Vagina (tissue), 2 donors: ENCODE results near the gene SUPT5H. TPM values are rescaled to one million over a fixed set of nuclear protein-coding genes. Genes with fewer than 3 reads are reported as not detected.

Experiments
- DNase-seq, 2 donors: peaks; one replicate each; pipeline ENCODE4 v3.0.0-alpha.2; 2017; ENCODE audit errors: extremely low spot score in 2 of 2
- H3K27ac ChIP-seq: fragments of 200-600 bp; sonication (generic); one replicate; pipeline ENCODE4 v1.5.1; 2019
- H3K27me3 ChIP-seq: fragments of 200-600 bp; sonication (generic); one replicate; pipeline ENCODE4 v1.5.1; 2019
- H3K36me3 ChIP-seq, 2 donors: fragments of 200-600 bp; sonication (generic); one replicate each; pipeline ENCODE4 v1.5.1; 2017 to 2019
- H3K4me1 ChIP-seq: fragments of 200-600 bp; sonication (generic); one replicate; pipeline ENCODE4 v1.5.1; 2019
- H3K4me3 ChIP-seq, 2 donors: fragments of 200-600 bp; sonication (generic); 1 replicate in 1 of 2; 2 replicates in 1 of 2; pipeline ENCODE4 v1.5.1; 2016 to 2019
- H3K9me3 ChIP-seq: fragments of 200-600 bp; sonication (generic); one replicate; pipeline ENCODE4 v1.5.1; 2019
- POLR2A ChIP-seq, 2 donors: fragments of 450-650 bp; IDR thresholded peaks; one replicate each; pipeline ENCODE4 v1.6.1; 2017; ENCODE audit warnings: antibody characterized with exemption in 2 of 2, mild to moderate bottlenecking in 2 of 2, moderate library complexity in 2 of 2
- POLR2AphosphoS5 ChIP-seq, 2 donors: sonication (generic); formaldehyde crosslinking; IDR thresholded peaks; one replicate each; pipeline ENCODE4 v1.9.0; 2017; ENCODE audit warnings: antibody characterized with exemption in 2 of 2, mild to moderate bottlenecking in 2 of 2, low read depth in 1 of 2; ENCODE audit not compliant: insufficient read depth in 1 of 2
- intact Hi-C: fragments of 100-400 bp; cut with DNase I; formaldehyde crosslinking; loops from one replicate; pipeline ENCODE4 v1.15.1; 2023
- total RNA-seq: library from RNA; depleted of rRNA; stranded (reverse); fragments of >200 nt; gene quantifications from one replicate; pipeline ENCODE4 v1.2.3, GENCODE V29; 2016
- TF ChIP-seq, protein P1 (sequence below), 3 experiments: fragments of 450-650 bp in 2 of 3; fragments of 200-600 bp in 1 of 3; sonication (generic) in 1 of 3; IDR thresholded peaks; one replicate each; pipeline ENCODE4 v1.5.1; 2017 to 2019; ENCODE audit warnings: antibody characterized with exemption in 3 of 3, mild to moderate bottlenecking in 2 of 3, moderate library complexity in 2 of 3

The SUPT5H gene
- total RNA-seq, 1 donor from 2014 or later: 113 TPM

DNA sequence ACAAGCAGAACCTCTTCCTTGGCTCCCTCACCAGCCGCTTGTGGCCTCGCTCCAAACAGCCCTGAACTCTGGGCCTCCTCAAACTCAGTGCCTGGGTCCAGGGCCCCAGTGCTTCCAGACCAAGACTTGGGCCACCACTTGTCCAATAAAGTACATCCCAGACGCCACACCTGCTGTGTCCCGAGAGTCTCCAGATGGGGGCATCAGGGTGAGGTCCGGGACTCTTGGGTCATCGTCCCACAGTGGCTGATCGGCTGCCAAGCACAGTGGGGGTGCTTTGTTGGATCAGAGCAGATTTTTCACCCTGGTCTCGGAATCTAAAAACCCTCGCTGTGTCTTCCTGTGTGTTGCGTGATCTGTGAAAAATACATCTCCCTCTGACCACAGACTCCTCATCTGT, 44.4 kb downstream of the SUPT5H start:
- no peak overlapping the region for H3K4me3 ChIP-seq
- no peaks in the 10 kb centered on the region for H3K27me3 ChIP-seq
- DNase-seq: no peak
- H3K36me3 ChIP-seq: peaks cover 0 to 67% of the 10 kb centered on the region in 2 donors
- no peak overlapping the region for H3K27ac ChIP-seq
- intact Hi-C loops: no loop called here
- H3K4me1 ChIP-seq: no peaks in the 10 kb centered on the region
- TF ChIP-seq POLR2A (IDR thresholded peaks at IDR 0.05): no peak
- no peaks in the 10 kb centered on the region for H3K9me3 ChIP-seq

DNA sequence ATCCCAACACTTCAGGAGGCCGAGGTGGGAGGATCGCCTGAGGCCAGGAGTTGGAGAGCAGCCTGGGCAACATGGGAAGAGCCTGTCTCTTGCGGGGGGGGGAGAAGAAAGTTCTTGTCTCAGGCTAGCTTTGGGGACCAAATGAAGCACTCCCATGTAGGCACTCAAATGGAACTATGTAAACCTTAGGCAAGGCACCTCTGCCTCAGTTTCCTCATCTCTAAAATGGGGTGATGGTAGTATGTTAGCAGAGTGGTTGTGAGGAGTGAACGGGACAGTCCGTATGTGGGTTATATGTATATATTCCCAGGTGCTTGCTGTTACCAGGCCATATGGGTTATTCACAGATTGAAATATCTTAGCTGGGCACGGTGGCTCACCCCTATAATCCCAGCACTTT, 46.8 kb downstream of the SUPT5H start:
- H3K27me3 ChIP-seq: no peaks in the 10 kb centered on the region
- intact Hi-C loops: no loop called here
- no peak for DNase-seq
- TF ChIP-seq, protein P1, sequence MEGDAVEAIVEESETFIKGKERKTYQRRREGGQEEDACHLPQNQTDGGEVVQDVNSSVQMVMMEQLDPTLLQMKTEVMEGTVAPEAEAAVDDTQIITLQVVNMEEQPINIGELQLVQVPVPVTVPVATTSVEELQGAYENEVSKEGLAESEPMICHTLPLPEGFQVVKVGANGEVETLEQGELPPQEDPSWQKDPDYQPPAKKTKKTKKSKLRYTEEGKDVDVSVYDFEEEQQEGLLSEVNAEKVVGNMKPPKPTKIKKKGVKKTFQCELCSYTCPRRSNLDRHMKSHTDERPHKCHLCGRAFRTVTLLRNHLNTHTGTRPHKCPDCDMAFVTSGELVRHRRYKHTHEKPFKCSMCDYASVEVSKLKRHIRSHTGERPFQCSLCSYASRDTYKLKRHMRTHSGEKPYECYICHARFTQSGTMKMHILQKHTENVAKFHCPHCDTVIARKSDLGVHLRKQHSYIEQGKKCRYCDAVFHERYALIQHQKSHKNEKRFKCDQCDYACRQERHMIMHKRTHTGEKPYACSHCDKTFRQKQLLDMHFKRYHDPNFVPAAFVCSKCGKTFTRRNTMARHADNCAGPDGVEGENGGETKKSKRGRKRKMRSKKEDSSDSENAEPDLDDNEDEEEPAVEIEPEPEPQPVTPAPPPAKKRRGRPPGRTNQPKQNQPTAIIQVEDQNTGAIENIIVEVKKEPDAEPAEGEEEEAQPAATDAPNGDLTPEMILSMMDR (IDR thresholded peaks at IDR 0.05): no peak
- TF ChIP-seq POLR2AphosphoS5 (IDR thresholded peaks at IDR 0.05; ENCODE audit: insufficient read depth in 1 of 2, low read depth in 1 of 2) (no peak), POLR2A (IDR thresholded peaks at IDR 0.05) (no peak)
- peaks cover 0 to 49% of the 10 kb centered on the region in 2 donors for H3K36me3 ChIP-seq
- no peaks in the 10 kb centered on the region for H3K9me3 ChIP-seq
- no peak overlapping the region for H3K4me3 ChIP-seq
- no peaks in the 10 kb centered on the region for H3K4me1 ChIP-seq
- no peak overlapping the region for H3K27ac ChIP-seq

DNA sequence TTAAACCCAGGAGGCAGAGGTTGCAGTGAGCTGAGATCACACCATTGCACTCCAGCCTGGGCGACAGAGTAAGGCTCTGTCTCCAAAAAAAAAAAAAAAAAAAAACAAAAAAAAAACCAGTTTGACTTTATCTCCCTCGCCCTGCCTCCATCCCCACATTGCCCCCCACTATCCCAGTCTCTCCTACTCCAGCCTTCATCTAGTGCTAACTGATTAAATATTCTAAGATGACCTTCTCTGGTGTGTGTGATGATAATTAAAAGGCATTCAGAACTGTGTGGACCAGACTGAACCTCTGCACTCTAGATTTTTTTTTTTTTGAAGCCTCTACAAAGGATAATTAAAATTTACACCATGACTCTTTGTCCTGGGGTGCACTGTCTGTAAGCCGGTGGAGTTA, 47.4 kb downstream of the SUPT5H start:
- peaks cover 2% of the 10 kb centered on the region for H3K4me1 ChIP-seq
- peaks cover 0 to 43% of the 10 kb centered on the region in 2 donors for H3K36me3 ChIP-seq
- intact Hi-C loops: no loop called here

DNA sequence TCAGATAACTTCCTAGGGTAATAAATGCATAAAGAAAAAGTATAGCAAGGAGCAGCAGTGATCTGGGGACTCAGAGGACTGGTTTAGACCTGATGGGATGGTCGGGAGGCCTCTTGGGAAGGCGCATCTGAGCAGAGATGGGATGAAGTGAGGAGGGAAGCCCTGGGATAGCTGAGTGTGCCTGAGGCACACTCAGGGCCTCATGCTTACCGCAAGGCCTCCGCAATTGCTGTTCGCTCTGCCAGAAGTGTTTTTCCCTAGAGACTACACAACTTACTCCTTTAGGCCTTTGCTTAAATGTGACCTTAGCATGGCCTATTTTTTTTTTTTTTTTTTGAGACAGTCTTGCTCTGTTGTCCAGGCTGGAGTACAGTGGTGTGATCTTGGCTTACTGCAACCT, 49.3 kb downstream of the SUPT5H start:
- H3K9me3 ChIP-seq: no peaks in the 10 kb centered on the region
- peaks cover 19% of the 10 kb centered on the region for H3K4me1 ChIP-seq
- H3K27ac ChIP-seq: no peak overlapping the region
- peaks cover 0 to 25% of the 10 kb centered on the region in 2 donors for H3K36me3 ChIP-seq
- H3K27me3 ChIP-seq: no peaks in the 10 kb centered on the region
- no peak for TF ChIP-seq POLR2A (IDR thresholded peaks at IDR 0.05)
- TF ChIP-seq POLR2AphosphoS5 (IDR thresholded peaks at IDR 0.05; ENCODE audit: insufficient read depth in 1 of 2, low read depth in 1 of 2): no peak
- TF ChIP-seq, protein P1 (IDR thresholded peaks at IDR 0.05): no peak
- H3K4me3 ChIP-seq: no peak overlapping the region
- intact Hi-C loops: no loop called here
- DNase-seq: no peak

More for the DNA sequence above, 47.4 kb downstream of the SUPT5H start:
- no peak overlapping the region for H3K27ac ChIP-seq
- no peaks in the 10 kb centered on the region for H3K9me3 ChIP-seq
- TF ChIP-seq, protein P1 (IDR thresholded peaks at IDR 0.05): no peak
- TF ChIP-seq POLR2A (IDR thresholded peaks at IDR 0.05) (no peak), POLR2AphosphoS5 (IDR thresholded peaks at IDR 0.05; ENCODE audit: insufficient read depth in 1 of 2, low read depth in 1 of 2) (no peak)
- H3K4me3 ChIP-seq: no peak overlapping the region
- H3K27me3 ChIP-seq: no peaks in the 10 kb centered on the region
- DNase-seq: no peak

DNA sequence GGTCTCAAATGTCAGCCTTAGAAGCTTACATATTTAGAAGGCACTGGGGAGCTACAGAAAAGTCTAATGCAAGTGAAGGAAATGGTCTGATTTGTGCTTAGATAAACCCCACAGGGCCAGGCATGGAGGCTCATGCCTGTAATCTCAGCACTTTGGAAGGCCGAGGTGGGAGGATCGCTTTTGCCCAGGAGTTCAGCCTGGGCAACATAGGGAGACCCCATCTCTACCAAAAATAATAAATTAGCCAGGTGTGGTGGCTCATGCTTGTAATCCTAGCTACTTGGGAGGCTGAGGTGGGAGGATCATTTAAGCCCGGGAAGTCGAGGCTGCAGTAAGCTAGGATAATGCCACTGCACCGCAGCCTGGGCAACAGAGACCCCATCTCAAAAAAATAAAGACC, 50.7 kb downstream of the SUPT5H start:
- Histone ChIP-seq H3K9me3 (no peaks in the 10 kb centered on the region), H3K4me3 (no peak overlapping the region), H3K36me3 (peaks cover 0 to 11% of the 10 kb centered on the region in 2 donors), H3K27me3 (peaks cover 4% of the 10 kb centered on the region), H3K4me1 (peaks cover 19% of the 10 kb centered on the region), H3K27ac (no peak overlapping the region)
- no peak for DNase-seq
- no peak for TF ChIP-seq POLR2AphosphoS5 (IDR thresholded peaks at IDR 0.05; ENCODE audit: insufficient read depth in 1 of 2, low read depth in 1 of 2)
- TF ChIP-seq, protein P1 (IDR thresholded peaks at IDR 0.05): no peak
- TF ChIP-seq POLR2A (IDR thresholded peaks at IDR 0.05): no peak
- intact Hi-C loops: no loop called here

DNA sequence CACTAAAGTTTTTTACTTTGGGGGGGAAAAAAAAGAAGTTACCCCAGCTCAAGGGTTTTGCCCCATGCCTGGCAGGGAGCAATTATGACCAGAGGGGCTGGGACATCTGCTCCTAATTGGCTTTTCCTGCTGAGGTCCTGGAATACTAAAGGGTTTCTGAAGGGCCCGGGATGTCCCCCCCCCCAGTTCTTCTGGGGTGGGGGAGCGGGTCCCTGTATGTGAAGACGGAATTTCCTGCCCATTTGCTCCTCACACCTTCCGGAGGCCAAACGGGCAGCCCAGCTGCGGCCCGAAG, 52.3 kb downstream of the SUPT5H start:
- TF ChIP-seq, protein P1 (IDR thresholded peaks at IDR 0.05): no peak
- TF ChIP-seq POLR2AphosphoS5 (IDR thresholded peaks at IDR 0.05; ENCODE audit: insufficient read depth in 1 of 2, low read depth in 1 of 2): no peak
- no peak for TF ChIP-seq POLR2A (IDR thresholded peaks at IDR 0.05)
- Histone ChIP-seq H3K4me3 (peak overlapping the region in 1 of 2 donors; percentile 16), H3K27me3 (peaks cover 4% of the 10 kb centered on the region), H3K4me1 (peaks cover 20% of the 10 kb centered on the region), H3K27ac (no peak overlapping the region), H3K9me3 (no peaks in the 10 kb centered on the region), H3K36me3 (no peaks in the 10 kb centered on the region)
- no peak for DNase-seq
- intact Hi-C loops: no loop called here
